ENCODE results near the gene AKR1C1.
"Not testable (repeated sequence)": the region's sequence is repeated elsewhere in the genome, so short reads cannot be mapped to it uniquely, and the experiment has no call there.

Gene AKR1C1

DNA sequence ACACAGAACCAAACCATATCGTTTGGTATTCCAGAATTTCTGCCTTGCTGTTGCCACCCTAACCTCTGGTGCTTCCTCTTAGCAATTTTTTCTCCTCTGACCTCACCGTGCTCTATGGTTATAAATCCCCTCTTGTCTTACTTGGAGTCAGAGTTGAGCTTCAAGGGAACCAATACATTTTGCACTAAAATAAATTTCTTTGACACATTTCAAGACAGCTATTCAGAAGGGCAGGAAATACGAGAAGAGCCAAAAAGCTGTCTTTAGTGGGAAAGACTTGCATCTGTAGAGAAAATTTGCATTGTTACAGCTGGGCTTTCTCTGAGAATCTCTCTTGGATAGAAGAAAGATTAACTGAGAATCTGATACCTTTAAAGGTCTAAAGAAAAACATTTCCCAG, 54.9 kb downstream of the AKR1C1 start:
- no peak for DNase-seq (ENCODE audit: low read depth)

DNA sequence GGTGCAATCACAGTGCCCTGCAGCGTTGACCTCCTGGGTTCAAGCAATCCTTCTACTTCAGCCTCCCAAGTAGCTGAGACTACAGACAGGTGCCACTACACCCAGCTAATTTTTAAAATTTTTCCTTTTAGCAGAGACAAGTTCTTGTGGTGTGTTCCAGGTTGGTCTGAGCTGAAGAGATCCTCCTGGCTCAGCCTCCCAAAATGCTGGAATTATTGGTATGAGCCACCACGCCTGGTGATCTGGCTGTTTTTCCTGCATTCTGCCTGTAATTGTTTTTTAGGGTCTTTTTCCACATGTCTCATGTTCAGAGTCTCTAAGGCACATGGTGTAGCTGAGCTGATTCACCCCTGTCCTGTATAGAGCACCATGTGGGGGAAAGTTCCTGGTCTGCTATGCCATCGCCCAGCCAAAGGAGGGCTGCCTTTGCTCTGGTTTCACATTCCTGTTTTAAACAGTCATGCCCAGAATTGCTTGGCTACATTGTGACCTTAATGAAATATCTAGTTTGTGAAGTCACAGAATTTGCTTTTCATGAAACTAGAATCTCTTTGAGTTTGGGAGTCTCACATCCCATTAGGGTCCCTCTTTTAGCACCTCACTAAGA, 55.6 kb downstream of the AKR1C1 start:
- not testable (repeated sequence) for DNase-seq (ENCODE audit: low read depth)

DNA sequence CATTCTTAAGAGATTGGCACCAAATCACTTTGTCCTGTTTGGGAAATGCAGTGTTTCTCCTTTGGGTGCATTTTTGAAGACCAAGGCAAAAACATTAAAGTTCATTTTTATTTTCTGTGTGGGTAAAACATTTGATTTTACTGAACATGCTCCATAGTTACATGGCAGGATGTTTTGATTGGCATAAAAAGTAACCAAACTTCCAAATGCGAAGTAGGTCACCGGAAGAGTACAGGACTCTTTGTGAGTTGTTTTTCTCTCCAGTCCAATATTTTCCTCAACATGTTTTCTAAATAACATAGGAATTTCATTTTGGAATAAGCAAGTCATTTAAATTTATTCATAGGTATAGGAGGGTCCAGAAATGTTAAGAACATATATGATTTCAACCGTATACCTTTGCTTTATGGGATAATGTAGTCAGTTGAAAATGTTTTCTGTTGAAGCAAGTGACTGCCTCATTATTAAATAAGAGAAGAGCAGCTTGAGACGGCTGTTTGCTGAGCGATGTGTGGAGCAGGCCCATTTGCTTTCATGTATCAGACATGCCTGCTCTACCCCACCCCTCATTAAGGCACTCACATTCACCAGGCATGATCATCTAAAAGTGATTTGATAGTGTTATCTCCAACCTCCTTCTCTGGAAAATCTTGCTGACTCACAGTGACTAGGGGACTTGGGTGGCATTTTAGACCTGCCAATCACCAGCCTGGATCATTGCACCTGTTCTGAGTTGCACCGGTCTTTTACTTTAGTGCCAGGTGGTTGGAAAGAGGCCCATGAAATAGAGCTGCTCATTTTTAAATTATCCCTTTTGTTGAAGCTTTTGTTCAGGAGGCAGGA, 56.8 kb downstream of the AKR1C1 start:
- DNase-seq (ENCODE audit: low read depth) = not testable (repeated sequence)

DNA sequence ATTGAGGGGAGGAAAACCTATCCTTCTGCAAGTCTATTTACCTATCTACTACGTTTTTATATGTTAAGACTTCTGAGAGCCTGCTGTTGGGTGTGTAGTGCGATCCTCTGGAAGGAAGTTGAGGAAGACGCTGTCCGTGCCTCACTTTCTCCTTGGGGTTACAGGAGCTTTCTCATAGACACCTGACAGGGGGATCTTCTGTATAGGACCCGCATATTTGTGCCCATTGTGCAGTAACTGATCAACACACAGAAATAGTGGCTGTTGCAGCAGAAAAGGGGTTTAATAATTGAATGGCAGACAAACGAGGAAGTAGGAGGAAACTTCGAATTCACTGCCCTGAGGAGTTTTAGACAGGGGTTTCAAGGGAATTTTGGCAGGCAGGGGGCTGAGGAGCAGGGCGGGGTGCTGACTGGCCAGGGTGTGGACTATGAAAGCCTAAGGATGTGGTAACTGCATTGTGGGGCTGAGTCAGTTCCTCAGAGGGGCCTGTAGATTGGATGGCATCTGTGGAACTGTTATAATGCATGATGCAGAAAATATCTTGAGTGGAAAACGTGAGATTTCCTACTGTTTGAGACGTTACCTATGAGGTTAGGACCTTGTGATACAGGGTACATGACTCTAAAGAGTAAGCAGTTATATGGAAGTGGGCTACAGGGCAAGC, 58.5 kb downstream of the AKR1C1 start:
- DNase-seq (ENCODE audit: low read depth) = not testable (repeated sequence)

DNA sequence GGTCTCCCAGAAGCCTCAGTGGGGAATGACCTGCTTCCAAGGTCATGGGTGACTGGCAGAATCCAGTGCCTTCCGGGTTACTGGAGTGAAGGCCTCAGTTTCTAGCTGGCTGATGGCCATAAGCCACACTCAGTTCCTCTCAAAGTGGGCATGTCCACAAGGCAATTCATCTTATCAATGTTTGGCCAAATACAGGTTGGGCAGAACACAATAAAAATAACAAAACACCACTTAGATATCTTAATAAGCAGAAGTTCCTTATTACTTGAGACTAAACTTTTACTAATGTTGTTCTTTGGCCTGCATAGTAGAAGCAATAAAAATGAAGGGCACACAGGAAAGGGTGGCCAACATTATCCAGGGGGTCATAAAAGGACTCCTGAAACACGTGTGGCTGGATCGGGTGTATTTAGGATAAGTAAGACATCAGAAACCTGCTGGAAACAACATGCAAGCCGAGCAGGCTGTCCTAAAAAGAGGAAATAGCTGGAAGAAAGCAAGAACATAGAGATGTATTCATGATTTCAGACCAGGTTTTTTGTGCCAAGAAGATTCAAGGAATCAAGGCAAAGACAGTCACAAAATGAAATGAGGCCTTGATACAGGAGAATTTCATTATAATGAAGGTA, 60.1 kb downstream of the AKR1C1 start:
- no peak for DNase-seq (ENCODE audit: low read depth)

DNA sequence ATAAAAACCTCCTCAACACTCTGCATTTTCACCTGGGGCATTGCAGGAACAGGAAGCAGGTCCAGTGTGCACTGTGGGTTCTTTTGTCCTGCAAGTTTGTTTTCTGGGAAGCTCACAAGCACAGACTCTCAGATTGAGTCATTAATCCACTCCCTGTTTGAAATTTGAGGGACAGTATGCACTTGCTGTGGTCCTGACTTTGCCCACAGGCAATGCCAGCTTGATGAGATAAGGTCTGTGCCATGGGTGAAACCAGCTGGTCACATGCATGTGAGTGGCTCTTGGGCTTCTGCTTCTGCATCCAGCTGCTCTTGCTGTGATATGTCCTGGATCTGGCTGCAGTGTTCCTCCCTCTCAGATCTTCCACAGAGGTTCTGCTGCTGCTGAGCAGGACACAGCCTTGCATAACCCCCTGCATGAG, 62.3 kb downstream of the AKR1C1 start:
- not testable (repeated sequence) for DNase-seq (ENCODE audit: low read depth)

DNA sequence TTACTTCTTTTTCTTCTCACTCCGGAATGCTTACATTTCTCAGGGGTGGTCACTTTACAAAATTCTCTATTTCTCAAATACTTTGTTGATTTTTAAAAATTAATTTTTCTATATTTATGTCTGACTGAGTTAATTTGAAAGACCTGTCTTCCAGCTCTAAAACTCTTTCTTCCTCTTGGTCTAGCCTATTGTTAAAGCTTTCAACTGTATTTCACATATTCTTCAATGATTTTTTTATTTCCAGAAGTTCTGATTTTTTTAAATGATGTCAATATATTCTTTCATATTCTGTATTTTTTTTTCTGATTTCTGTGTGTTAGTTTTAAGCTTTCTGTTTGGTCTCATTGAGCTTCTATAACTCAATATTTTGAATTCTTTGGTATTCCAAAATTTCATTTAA, 67.8 kb downstream of the AKR1C1 start:
- DNase-seq (ENCODE audit: low read depth) = no peak

DNA sequence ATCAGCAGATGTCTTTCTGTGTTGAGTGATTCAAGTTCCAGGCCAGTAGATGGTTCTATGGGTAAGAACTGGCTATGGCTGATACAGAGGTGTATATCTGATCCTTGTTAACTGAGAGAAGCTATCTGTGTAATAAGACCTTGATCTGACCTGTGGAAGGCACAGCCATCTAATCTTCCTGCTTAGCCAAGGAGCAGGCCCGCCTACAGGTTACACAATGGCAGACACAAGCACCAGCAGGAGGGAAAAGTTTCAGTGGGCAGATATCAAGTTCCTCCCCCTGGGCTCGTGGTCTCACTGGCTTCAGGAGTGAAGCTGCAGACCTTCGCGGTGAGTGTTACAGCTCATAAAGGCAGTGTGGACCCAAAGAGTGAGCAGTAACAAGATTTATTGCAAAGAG, 68.4 kb downstream of the AKR1C1 start:
- DNase-seq (ENCODE audit: low read depth) = not testable (repeated sequence)

DNA sequence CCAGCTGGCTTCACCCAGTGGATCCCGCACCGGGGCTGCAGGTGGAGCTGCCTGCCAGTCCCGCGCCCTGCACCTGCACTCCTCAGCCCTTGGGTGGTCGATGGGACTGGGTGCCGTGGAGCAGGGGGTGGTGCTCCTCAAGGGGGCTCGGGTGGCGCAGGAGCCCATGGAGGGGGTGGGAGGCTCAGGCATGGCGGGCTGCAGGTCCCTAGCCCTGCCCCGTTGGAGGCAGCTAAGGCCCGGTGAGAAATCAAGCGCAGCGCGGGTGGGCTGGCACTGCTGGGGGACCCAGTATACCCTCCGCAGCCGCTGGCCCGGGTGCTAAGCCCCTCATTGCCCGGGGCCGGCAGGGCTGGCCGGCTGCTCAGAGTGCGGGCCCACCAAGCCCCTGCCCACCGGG, 69.2 kb downstream of the AKR1C1 start:
- not testable (repeated sequence) for DNase-seq (ENCODE audit: low read depth)

All from activated T-cell treated with anti-CD3 and anti-CD28 coated beads for 1 hour (primary cell).